Fibroblast of lung (primary cell): ENCODE measurements around the gene USP19.

ENCODE experiments used
- EZH2 ChIP-seq: IDR thresholded peaks from 2 replicates; pipeline ENCODE4 v1.5.1; 2012; ENCODE audit warnings: low read length, control low read depth, mild to moderate bottlenecking; ENCODE audit errors: missing control alignments
- TF ChIP-seq, protein P1 (sequence below), 2 donors: IDR thresholded peaks in 1 of 2; conservative IDR thresholded peaks in 1 of 2; 1 replicate in 1 of 2; 2 replicates in 1 of 2; pipeline ENCODE4 v1.5.1; 2011 to 2012; ENCODE audit warnings: low read length in 2 of 2, control low read depth in 1 of 2, inconsistent platforms in 1 of 2, low read depth in 1 of 2, mild to moderate bottlenecking in 1 of 2

- TF ChIP-seq, protein P1, sequence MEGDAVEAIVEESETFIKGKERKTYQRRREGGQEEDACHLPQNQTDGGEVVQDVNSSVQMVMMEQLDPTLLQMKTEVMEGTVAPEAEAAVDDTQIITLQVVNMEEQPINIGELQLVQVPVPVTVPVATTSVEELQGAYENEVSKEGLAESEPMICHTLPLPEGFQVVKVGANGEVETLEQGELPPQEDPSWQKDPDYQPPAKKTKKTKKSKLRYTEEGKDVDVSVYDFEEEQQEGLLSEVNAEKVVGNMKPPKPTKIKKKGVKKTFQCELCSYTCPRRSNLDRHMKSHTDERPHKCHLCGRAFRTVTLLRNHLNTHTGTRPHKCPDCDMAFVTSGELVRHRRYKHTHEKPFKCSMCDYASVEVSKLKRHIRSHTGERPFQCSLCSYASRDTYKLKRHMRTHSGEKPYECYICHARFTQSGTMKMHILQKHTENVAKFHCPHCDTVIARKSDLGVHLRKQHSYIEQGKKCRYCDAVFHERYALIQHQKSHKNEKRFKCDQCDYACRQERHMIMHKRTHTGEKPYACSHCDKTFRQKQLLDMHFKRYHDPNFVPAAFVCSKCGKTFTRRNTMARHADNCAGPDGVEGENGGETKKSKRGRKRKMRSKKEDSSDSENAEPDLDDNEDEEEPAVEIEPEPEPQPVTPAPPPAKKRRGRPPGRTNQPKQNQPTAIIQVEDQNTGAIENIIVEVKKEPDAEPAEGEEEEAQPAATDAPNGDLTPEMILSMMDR (conservative IDR thresholded peaks at IDR 0.05 in 1 of 2, IDR thresholded peaks at IDR 0.05 in 1 of 2; ENCODE audit: low read depth in 1 of 2, low read length in 2 of 2), result no peak
- no peak for TF ChIP-seq EZH2
Observed at GRCh38 chr3:49081429-49081828, 39.2 kb downstream of the USP19 start.
